Transverse colon (tissue), 4 donors: ENCODE measurements around the gene RPA3.

ENCODE experiments used
- EP300 ChIP-seq: sonication (generic); formaldehyde crosslinking; IDR thresholded peaks from one replicate; pipeline ENCODE4 v1.6.1; 2017; ENCODE audit warnings: antibody characterized with exemption, low read depth
- POLR2A ChIP-seq: fragments of 450-650 bp; IDR thresholded peaks from one replicate; pipeline ENCODE4 v1.6.1; 2016; ENCODE audit warnings: antibody characterized with exemption, mild to moderate bottlenecking, moderate library complexity
- POLR2AphosphoS5 ChIP-seq, 3 donors: sonication (generic); formaldehyde crosslinking; IDR thresholded peaks; one replicate each; pipeline ENCODE4 v1.6.1; 2016; ENCODE audit warnings: antibody characterized with exemption in 3 of 3
- TF ChIP-seq, protein P1 (sequence below), 5 experiments: fragments of 200-600 bp in 3 of 5; fragments of 450-650 bp in 2 of 5; sonication (generic) in 3 of 5; IDR thresholded peaks; 1 replicate in 2 of 5; 2 replicates in 3 of 5; pipeline ENCODE4 v1.5.1; 2016 to 2017; ENCODE audit warnings: antibody characterized with exemption in 5 of 5, inconsistent platforms in 3 of 5, mild to moderate bottlenecking in 2 of 5, moderate library complexity in 1 of 5

DNA sequence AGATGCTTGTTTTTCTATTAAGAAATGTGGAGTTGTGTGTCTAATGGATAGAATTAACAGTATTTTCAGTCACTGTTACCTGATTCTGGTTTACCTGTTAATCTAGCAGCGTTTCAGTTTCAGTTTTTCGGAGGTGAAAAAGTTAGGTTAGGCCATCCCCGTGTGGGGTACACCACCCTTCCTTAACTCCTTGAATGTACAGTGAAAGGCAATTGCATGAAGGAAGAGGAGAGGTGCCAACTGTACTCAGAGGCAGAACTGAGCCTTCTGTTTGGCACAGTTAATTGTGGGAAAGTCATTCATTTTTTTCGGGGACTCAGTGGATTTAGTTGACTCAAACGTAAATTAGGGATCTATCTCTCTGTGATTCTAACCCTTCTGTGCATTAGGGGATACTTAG is 35.5 kb downstream of the RPA3 start:
- TF ChIP-seq, protein P1, sequence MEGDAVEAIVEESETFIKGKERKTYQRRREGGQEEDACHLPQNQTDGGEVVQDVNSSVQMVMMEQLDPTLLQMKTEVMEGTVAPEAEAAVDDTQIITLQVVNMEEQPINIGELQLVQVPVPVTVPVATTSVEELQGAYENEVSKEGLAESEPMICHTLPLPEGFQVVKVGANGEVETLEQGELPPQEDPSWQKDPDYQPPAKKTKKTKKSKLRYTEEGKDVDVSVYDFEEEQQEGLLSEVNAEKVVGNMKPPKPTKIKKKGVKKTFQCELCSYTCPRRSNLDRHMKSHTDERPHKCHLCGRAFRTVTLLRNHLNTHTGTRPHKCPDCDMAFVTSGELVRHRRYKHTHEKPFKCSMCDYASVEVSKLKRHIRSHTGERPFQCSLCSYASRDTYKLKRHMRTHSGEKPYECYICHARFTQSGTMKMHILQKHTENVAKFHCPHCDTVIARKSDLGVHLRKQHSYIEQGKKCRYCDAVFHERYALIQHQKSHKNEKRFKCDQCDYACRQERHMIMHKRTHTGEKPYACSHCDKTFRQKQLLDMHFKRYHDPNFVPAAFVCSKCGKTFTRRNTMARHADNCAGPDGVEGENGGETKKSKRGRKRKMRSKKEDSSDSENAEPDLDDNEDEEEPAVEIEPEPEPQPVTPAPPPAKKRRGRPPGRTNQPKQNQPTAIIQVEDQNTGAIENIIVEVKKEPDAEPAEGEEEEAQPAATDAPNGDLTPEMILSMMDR (IDR thresholded peaks at IDR 0.05), result no peak
- no peak for TF ChIP-seq POLR2A
- no peak for TF ChIP-seq POLR2AphosphoS5 (IDR thresholded peaks at IDR 0.05)
- no peak for TF ChIP-seq EP300
